NCI-H460 (cell line): ENCODE measurements around the gene OR10D3. TPM values are rescaled to one million over a fixed set of nuclear protein-coding genes. Genes with fewer than 3 reads are reported as not detected.
A peak's percentile ranks its signal among the peaks of the same experiment; 100 is the strongest.
"Not testable (repeated sequence)": the region's sequence is repeated elsewhere in the genome, so short reads cannot be mapped to it uniquely, and the experiment has no call there.

Experiments
- DNase-seq: peaks from one replicate; pipeline ENCODE4 v3.0.0-alpha.2; 2016; ENCODE audit warnings: low read depth; ENCODE audit errors: extremely low read depth
- total RNA-seq: library from RNA; depleted of rRNA; stranded (reverse); fragments of >200 nt; shearing (Covaris generic); gene quantifications from 2 replicates; pipeline ENCODE4 v1.2.3, GENCODE V29; 2014

OR10D3 gene
- total RNA-seq, 1 experiment from 2014 or later, result not detected

DNA sequence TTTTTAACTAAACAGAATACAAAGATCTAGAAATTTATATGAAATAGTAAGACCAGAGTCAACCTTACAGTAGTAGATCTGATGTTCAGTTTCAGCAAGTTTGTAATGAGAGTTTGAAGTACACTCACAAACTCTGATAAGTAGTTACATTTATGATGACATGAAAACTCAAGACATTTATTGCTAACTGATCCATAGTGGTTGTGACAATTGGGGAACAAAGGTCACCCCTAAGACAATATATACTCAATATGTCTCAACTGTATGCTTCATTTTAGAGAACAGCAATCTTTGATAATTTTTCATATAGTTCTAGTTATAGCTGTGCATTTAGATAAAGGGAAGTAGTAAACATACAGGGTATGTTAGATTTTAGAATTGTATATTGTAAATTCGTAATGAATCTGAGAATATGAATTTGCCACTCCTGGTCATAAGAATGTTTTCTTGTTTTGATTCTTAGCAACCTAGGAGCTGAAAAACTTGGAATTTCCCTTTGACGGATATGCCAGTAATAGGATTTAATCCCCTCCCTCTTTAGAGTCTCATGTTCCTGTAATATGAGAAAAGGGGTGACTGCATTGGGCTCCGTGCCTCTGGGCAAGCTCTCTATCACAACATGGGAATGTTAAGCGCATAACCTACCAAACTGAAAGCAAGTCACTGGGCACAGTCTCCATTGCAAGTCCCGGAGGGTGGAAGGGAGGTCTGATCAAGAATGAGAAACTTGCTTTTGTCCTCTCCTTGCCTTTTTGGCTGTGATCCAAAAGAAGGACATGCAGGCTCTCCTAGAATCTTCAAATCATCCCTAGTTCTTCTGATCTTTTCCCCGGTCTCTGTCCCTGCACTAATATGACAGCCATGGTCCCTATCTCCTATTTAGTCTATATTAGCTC is 11.4 kb downstream of the OR10D3 start:
- DNase-seq, result no peak

DNA sequence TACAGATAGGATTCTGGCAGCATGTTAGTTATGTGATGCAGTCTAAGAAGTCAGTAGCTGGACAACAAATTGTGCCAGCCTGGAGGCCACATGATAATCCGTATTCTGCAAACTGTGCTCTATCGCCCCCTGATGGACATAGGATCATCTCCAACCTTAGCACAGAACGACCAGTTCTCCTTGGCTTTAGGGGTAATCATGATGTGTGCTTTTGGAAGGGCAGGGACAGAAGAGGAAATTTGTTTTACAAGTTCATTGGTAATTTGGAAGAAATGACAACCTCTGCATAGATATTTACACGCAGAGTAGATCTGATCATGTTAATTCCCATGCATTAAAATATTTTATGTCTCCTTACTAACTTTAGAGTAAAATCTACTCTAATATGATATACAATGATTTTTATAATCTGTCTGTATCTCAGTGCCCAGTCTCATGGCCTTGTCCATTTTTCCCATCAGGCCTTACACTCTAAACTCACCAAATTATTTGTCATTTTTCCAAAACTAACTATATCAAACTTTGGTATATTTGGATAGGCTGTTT is 12.1 kb downstream of the OR10D3 start:
- DNase-seq, result peak; percentile 68

DNA sequence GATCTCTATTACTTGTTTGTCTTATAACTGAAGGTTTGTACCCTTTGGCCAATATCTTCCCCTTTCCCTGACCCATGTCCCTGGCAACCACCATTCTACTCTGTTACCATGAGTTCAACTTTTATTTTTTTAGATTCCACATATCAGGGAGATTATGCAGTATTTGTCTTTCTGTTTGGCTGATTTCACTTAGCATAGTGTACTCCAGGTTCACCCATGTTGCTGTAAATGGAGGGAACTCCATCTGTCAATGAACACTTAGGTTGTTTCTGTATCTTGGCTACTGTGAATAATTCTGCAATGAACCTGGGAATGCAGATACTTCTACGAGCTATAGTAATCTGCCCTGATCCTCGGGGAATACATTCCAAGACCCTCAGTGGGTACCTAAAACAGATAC is 14.9 kb downstream of the OR10D3 start:
- DNase-seq, result no peak

DNA sequence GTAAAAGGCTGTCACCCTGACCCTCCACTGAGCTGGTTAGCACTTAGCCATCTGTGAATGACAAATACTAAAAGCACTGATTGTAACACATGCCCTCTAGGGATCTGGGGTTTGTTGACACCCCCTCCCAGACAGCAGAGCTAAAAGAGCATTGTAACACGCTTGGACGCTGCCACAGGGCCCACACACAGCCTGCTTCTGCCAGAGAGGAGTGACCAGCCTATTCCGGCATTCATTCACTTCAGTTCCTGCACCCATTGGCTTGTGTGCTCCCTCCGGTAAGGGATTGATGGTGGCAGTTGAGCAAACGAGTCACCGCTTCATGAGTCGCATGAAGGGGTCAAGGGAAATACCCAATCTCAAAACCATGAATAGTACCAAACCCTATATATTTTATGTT is 15.8 kb downstream of the OR10D3 start:
- peak; percentile 70 for DNase-seq

DNA sequence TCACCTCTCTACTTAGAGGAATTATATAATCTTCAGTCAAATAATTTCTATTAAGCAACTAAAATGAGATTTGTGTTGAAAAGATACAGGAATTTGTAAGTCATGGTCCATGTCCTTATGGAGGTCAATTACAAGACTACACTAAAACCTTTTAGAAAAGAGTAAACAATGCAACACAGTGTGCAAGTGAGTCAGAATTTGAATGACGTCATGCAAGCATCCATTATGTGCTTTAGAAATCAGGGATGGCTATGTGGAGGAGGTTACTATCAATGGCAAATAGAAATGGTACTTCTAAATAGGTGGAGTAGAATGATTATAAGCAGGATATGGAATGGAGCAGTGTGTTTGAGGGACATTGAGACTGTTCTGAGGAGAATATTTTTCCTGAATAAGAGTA is 16.6 kb downstream of the OR10D3 start:
- DNase-seq, result peak; percentile 79

DNA sequence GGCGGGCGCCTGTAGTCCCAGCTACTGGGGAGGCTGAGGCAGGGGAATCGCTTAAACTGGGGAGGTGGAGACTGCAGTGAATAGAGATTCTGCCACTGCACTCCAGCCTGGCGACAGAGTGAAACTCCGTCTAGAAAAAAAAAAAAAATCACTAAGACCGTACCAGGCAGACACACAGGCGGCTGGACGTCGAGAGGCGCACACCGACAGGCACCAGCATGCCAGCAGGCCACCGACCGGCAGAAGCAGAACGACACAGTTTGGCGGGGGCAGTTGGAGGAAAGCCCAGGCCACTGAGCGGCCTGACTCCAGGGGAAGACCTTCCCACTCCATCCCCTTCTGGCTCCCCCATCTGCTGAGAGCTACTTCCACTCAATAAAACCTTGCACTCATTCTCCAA is 17.5 kb downstream of the OR10D3 start:
- DNase-seq, result no peak

DNA sequence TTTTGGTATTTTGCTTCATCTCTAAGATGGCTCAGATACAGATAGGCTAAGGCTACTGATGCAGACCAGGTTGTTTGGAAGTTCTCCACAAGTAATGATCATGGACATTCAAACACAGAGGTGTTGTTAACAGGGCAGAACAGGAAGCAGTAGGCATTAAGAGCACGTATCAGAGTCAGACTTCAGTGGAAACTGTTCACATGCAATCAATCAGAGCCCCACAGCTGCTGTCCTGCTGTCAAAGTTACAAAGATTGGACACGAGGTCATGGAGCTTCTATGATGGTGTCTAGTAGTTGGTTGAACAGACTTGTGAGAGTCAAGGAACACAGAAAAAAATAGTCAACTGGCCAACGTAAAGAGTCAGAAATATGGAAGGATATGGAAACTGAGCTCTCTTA is 19.8 kb downstream of the OR10D3 start:
- no peak for DNase-seq

DNA sequence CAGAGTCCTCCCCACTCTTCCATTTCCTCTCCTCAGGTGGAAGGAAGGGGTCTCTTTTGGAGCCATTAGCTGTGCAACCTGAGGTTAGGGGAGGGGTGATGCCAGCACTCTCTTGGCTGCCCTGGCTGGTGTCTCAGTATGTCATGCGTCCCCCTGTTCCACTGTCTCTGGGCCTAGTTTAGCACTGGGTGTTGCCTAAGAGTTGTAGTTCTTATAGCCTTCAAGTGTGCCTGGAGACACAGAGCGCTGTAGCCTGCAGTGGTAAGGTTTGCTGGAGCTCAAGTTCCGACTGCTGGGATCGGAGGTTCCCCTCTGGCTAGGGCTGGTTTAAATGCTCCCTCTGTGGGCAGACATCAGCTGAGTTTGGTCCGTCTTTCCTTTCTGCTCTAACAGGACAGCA is 20.9 kb downstream of the OR10D3 start:
- DNase-seq, result no peak

DNA sequence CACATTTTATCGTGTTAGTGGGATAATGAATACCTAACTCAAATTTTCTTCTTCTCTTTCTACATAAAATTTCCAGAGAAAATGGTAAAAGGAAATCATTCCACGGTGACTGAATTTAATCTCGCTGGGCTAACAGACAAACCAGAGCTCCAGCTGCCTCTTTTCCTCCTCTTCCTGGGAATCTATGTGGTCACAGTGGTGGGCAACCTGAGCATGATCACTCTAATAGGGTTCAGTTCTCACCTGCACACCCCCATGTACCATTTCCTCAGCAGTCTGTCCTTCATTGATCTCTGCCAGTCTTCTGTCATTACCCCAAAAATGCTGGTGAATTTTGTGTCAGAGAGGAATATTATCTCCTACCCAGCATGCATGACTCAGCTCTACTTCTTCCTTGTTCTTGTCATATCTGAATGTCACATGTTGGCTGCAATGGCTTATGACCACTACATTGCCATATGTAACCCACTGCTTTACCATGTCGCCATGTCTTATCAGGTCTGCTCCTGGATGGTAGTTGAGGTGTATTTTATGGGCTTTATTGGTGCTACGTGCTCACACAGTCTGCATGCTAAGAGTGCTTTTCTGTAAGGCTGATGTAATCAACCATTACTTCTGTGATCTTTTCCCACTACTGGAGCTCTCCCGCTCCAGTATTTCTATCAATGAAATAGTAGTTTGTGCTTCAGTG is 24.1 kb downstream of the OR10D3 start:
- no peak for DNase-seq

DNA sequence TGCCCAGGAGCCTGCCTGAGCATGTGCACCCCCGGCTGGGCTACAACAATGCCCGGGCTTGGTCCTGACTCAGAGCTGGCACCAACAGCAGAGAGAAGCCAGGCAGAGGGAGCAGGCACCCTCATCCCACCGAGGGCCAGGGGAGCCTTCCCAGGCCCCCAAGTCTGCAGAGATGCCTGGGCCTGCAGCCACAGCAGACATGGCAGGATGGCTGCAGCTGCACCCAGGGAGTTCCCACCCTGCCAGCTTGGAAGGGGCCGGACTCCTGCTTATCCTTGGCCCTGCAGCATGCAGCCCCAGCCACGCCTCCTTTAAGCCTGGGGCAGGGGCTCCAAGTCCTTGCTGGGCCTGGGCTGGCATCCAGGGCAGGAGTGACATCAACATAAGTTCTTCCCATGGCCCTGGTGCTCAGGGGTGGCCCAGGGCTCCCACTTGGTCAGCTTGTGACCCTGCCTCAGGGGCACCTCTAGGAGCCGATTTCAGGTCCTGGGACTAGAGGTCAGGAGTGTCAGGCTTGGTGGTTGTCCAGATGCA is 26.7 kb downstream of the OR10D3 start:
- no peak for DNase-seq

DNA sequence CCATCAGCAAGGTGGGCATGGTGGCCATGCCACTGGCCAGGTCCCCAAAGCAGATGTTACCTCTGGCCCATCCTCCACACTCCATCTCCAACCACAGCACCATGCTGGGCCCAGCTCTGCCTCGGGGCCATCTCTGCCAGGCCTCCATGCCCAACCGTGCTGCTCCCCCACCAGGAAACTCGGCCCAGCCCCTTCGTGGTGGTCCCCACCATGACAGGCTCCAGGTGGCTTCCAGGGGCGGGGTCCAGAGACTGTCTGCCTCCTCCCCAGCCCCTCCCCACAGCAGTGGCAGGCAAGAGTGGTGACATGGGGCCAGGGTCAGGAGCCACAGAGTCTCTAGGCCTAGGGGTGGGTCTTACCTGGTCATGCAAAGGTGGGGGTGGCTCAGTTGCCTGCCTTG is 27.3 kb downstream of the OR10D3 start:
- DNase-seq, result no peak

DNA sequence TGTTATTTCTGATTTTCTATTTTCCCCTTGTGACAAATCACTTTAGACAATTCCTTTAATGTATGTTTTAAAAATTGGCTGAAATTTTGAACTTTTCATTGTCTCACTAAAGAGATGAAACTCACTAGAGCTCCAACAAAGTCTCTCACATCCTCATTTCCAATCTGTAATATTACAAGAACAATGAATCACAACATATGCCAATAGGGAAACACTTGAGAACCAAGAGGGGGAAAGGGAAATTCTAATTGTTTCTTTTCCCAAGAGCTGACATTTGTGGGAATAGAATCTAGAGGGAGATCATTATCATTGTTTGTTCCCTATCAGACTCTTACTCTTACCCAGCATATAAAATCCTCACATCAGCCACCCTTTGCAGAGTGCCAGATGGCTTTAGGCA is 28.2 kb downstream of the OR10D3 start:
- DNase-seq, result no peak

DNA sequence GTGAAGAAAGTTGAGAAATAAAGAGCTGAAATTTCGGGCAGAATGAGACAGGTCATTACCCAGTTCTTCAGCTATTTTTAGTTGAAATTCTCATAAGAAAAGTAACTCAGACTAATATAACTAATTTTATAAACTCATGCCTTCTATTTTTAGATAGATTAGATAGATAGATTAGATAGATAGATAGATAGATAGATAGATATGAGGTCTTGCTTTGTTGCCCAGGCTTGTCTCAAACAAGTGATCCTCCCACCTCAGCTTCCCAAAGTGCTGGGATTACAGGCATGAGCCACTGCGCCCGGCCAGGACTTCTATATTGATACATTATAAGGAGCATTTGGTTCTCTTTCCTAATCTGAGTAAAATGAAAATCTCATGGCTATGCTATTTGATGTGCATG is 30.9 kb downstream of the OR10D3 start:
- DNase-seq, result no peak

DNA sequence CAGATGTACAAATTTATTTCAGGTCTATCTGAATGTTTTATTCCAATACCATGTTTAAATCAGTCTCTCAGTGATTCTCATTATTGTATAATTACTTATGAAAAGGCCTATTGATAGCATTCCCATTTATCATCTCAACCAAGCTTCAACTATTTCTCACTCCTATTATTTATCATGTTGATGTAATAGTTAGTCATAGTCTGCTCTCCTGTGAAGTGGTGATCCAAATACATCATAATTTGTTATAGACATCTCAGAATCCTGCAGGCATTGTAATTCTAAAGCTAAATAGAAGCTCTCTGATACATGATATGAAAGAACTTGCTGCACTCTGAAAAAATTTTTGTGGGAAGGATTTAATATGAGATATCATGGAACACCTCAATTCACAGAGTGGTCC is 36.0 kb downstream of the OR10D3 start:
- DNase-seq, result no peak

DNA sequence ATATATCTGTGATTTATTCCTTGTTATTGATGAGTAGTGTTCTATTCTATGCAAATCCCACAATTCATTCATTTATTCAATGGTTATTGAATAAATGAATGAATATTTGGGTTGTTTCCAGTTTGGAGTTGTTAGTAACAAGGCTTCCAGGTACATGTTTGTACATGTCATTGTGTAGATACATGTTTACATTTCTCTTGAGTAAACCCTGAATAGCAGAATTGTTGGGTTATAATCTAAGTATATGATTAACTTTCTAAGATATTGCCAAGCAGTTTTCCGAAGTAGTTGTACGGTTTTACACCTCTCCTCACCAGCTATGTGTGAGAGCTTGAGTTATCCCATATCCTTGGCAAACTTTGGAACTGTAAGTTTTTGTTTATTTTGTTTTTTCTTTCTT is 39.3 kb downstream of the OR10D3 start:
- DNase-seq, result no peak

DNA sequence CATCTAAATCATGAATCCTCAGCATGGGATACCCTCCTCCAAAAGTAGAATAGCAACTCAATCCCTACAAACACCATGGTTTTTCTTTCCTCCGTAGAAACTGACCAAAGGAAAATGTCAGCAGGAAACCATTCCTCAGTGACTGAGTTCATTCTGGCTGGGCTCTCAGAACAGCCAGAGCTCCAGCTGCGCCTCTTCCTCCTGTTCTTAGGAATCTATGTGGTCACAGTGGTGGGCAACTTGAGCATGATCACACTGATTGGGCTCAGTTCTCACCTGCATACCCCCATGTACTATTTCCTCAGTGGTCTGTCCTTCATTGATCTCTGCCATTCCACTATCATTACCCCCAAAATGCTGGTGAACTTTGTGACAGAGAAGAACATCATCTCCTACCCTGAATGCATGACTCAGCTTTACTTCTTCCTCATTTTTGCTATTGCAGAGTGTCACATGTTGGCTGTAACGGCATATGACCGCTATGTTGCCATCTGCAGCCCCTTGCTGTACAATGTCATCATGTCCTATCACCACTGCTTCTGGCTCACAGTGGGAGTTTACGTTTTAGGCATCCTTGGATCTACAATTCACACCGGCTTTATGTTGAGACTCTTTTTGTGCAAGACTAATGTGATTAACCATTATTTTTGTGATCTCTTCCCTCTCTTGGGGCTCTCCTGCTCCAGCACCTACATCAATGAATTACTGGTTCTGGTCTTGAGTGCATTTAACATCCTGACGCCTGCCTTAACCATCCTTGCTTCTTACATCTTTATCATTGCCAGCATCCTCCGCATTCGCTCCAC is 41.7 kb downstream of the OR10D3 start:
- not testable (repeated sequence) for DNase-seq

DNA sequence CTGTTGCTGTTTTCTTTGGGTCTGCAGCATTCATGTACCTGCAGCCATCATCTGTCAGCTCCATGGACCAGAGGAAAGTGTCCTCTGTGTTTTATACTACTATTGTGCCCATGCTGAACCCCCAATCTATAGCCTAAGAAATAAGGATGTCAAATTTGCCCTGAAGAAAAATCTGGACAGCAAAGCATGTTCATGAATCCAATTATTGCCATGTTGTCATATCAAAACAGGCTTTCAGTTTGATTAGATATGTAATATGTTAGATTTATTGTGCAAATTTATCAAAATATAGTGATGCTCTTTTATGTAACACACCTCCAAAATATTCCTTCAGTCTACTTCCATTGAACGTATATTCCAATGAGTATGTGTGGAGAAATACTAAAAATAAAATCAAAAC is 42.3 kb downstream of the OR10D3 start:
- no peak for DNase-seq

DNA sequence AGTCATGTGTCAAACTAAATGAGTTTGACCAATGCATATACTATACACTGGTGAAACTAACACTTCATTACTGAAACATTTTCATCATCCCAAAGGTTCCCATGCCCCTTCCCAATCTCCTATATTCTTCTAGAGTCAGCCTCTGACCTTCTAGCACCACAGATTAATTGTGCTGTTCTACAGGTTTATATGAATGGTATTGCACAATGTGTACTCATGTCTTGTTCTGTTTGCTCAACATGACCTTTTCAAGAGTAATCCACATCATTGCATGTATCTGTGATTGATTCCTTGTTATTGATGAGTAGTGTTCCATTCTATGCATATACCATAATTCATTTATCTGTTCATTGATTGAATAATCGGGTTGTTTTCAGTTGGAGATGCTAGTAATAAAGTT is 50.2 kb downstream of the OR10D3 start:
- DNase-seq, result no peak
